GM18498 (cell line): ENCODE results near the gene GLB1L.
A peak's percentile ranks its signal among the peaks of the same experiment; 100 is the strongest.
"Not testable (repeated sequence)": the region's sequence is repeated elsewhere in the genome, so short reads cannot be mapped to it uniquely, and the experiment has no call there.

ENCODE experiments used
- ATAC-seq: cut with Tn5 transposase; IDR thresholded peaks from one replicate; pipeline ENCODE4 v1.9.1; 2021; ENCODE audit warnings: mild to moderate bottlenecking, moderate library complexity; ENCODE audit not compliant: unreplicated experiment

Gene GLB1L

DNA sequence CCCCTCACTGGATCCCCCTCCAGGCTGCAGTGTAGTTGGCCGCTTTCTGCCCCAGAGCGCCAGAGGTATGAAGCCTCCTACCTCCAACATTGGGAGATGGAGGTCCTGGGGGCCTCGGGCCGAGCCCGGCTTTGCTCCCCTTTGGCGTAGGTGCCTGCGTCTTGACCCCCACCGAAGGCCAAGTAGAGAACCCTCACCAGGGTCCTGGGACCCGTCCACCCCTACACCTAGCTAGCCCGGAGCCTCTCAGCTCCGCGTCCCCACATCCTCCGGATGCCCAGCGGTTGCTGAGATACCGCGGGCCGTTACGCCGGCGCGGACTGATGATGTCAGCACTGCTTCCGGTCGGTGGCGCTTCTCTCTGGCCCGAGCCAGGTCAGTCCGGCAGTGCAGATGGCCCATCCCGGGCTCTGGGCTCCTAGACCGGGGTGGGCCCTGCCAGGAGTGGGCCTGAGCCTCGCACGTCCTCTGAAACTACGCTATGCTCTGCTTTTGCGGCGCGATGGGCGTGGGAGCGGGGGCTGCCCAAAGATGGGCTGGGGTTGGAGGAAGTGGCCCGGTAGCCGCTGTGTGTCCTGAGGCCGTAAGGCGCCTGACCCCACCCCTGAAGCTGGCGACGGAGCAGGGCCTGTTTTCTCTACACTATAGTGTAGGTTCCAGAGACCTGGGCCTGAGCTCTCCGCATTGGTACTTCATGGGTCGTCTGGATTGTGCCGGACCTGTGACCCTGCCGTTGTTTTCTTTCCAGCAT, at the start of gene GLB1L, which contains the start of gene STK16:
Gene GLB1L, minus strand, starts transcription at position 297 of the 751 bp plus-strand sequence. CDS start 1,871 bp downstream, outside the sequence.
Gene STK16, plus strand, starts transcription at position 332 of the 751 bp plus-strand sequence. CDS start 521 bp downstream, outside the sequence.
- ATAC-seq: peak; percentile 72

DNA sequence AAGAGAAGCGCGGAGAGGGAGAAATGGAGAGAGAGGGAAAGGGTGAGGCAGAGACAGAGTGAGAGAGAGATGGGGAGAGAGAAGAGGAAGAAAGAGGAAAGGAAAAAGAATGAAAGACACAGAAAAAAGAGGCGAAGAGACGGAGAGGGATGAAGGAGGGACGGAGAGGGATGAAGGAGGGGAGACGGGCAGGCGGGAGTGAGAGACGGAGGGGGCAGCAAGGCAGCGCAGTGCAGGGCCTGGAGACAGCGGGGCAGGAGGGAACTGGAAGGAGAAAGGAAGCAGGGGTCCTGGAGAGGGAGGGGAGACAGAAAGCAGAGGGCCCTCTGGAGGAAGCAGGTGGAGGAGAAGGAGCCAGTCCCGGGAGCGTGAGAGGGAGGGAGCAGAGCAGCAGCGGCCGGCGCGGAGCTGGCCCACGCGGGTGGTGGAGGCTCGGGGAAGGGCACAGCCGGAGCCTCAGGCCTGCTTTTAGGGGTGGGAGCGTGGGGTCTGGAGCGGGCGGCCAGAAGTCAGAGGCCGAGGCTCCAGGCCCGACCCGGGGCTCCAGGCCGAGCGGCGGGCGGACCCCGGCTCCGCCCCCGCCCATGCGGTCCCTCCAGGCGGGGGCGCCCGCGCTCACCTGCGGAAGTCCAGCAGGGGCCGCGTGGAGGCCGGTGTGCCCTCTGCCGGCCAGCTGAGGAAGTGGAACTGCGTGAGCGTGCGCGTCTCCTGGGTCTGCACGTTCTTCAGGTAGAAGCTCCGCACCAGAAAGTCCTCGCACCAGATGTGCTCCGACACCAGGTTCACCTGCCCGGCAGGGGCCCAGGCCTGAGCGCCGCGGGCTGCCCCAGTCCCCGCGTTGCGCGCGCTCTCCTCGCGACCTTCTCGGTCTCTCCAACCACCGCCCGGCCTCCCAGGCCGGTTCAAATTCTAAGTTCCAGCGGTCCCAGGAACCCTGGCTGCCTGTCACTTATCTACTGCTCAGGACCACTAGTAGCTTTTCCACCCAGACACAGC, 49.4 kb upstream of the GLB1L start:
- peak; percentile 92 for ATAC-seq

DNA sequence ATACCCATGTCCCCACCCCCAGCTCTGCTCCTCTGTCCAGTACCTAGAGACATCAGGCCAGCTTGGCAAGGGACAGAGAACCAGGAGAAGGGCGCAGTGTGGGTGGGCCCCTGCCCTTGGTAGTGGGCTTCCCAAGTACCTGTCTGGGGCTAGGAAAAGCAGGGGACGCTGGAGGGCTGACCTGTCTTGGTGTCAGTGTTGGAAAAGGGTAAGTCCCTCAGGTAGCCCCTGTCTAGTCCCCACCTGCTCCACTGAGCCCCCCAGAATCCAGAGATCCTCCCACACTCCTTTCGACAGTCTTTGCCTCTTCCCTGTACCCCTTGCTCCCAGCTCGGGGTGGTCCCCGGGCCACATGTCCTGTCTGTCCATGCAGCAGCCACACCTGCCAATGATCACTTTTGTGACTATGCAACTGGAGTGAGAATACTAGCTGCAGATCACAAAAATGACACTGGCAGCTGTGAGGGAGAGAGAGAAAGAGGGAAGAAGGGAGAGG, 48.5 kb upstream of the GLB1L start:
- no peak for ATAC-seq

DNA sequence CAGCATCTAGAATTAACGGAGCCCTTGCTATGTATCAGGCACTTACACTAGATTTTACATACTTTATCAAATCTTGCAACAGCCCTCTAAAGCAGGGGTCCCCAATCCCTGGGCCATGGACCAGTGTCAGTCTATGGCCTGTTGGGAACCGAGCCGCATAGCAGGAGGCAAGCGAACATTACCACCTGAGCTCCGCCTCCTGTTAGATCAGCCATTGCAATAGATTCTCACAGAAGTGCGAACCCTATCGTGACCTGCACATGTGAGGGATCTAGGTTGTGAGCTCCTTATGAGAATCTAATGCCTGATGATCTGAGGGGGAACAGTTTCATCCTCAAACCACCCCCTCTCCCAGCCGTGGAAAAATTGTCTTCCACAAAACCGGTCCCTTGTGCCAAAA, 47.4 kb upstream of the GLB1L start:
- ATAC-seq: no peak

DNA sequence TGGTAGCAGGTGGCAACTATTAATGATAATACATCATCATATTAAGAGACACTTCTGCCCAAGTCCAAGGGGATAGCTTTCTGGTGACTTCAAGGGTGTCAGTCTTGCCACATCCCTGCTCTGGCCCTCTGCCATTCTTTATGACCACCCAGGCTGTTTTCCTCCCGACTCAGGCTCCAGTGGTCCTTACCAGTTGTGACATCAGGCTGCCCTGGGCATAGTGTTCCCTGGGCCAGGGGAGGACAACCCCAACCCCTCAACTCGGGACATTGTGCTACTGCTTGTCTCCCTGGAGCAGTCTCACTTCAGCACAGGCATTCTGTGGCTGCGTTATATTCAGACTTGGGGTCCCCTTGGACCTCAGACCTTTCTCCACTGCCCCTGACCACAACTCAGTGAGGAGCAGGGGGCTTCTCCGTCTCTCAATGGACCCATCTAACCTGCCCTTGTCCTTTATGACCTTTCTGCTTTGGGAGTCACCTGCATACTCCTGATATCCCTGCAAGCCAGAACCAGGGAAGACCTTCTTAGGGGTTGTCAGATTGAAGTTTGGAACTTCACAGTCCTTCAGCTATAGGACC, 46.8 kb upstream of the GLB1L start:
- no peak for ATAC-seq

DNA sequence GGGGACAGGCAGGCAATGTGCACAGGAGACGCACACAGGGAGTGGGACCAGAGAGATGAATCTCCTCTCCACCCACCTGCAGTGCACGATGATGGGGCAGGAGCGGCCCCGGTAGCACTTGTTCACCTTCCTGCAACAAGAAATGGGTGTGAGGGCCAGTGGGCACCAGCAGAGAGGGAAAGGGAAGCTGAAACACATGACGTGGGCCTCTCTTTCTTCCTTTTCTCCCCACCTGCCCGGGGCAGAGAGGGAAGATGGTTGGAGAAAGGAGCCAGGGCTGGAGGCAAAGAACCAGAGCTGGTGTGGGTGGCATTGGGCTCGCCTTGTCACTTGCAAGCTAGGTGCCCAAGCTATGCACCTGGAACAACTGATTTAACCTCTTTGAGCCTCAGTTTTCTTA, 46.1 kb upstream of the GLB1L start:
- ATAC-seq: no peak

DNA sequence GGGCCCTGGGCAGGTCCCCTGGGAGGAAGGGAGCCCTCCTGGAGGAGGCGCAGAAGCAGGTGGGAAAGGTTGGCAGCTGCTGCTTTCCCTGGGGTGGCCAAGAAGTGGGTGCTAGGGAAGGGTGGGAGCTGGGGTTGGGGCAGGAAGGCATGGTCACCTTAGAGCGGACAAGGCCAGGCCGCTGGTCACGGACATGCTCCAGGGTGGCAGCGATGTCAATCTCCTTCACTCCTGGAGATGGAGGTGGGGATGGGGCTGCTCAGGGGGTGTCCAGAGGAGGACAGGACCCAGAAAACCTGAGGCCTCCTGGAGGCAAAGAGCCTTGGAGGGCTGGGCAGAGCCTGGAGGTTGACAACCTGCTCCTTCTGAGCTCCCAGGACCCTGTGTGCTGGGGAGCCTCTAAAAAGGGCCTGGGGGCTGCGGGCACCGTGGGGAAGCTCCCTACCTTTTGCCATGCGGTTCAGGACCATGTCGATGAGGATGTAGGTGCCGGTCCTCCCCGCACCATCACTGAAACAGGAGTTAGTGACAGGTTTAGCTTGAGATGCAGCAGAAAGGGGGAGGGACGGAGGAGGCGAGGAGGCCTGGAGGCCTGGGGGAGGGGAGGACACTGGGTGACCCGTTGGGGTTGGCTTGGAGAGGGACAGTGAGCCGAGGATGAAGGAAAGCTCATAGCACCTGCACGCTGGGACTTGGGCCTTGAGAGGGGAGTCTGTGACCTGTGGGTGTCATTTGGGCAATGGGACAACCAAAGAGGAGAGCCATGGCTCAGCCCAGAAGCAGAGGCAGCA, 45.3 kb upstream of the GLB1L start:
- no peak for ATAC-seq

DNA sequence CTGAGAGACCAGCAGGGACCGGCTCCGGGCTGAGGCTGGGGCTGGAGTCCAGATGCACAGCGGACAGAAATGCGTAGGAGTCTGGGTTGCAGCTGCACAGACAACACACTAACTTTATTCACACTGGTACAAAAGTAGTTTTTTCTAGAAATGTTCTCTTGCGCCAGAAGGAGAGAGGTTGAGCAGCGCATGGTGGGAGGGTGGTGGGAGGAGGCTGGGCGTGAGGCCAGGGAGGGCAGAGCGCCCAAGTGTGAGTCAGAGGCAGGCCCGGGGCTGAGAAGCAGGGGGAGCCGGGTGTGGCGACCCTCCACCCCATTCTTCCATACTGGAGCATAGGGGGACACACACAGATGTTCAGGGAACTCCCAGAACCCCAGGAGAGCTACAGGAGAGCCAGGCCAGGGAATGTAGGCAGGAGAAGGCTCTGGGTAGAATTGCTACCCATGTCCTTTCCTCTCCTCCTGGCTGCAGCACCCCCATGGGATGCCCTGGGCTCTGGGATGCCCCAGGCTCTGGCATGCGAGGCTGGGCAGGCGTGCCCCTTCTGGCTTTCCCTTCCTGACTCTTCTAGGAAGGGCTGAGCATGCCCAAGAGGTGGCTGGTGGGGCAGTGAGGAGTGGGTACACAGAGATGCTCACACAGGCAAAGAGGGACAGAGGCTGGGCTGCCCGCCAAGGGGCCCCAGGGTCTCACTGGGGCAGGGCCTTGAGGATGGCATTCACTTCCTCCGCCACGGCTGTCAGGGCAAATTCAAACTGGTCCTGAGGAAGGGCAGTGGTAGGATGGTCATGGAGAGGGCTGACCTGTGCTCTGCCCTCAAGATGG, 44.5 kb upstream of the GLB1L start:
- no peak for ATAC-seq

DNA sequence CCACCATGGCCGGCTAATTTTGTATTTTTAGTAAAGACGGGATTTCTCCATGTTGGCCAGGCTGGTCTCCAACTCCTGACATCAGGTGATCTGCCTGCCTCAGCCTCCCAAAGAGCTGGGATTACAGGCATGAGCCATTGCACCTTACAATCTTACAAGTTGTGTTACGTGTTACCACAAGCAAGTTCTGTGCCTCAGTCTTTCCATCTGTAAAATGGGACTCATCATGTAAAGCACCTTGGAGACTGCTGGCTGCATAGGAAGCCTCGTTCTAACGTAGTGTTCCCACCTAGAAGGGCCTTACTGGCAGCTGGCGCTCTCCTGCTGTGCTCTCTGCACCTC, 43.9 kb upstream of the GLB1L start:
- ATAC-seq: no peak

DNA sequence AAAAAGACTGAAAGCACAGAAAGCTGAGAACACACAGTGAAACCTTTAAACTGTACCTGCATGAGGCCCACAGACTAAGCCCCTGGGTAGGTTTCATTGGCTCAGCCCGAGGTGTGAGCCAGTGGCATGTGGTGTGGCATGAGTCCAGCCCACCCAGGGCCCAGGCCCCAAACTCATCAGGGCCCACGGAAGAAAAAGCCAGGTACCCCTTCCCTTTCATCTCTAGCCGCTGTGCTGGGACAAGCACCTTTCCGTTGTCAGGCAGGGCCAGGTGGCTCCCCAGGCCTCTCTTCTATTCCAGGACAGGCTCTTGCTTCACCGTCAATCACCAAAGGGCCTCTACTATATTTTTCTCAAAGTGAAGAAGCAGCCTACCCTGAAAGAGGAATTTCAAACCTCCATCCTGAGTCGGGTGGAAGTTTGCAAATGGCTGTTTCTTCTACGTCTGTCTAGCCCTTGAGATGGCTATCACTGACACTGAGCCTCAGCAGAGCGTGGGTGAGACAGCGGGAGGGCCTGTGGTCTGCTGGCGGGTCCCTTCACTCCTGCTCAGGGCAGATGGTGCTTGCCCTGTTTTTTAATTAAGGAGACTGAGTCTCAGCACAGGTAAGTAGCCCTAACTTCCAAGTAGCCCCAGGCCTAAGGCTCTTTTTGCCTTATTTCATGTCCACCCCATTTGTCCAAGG, 42.5 kb upstream of the GLB1L start:
- no peak for ATAC-seq

DNA sequence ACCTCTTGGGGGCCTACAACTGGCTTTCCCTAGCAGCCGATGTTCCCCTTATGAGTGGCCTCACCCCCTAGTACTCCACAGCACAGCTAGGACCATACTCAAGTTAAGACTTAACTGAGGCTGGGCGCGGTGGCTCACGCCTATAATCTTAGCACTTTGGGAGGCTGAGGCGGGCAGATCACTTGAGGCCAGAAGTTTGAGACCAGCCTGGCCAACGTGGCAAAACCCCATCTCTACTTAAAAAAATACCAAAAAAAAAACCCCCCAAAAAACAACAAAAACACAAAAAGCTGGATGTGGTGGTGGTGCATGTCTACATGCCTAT, 41.8 kb upstream of the GLB1L start:
- ATAC-seq: not testable (repeated sequence)

DNA sequence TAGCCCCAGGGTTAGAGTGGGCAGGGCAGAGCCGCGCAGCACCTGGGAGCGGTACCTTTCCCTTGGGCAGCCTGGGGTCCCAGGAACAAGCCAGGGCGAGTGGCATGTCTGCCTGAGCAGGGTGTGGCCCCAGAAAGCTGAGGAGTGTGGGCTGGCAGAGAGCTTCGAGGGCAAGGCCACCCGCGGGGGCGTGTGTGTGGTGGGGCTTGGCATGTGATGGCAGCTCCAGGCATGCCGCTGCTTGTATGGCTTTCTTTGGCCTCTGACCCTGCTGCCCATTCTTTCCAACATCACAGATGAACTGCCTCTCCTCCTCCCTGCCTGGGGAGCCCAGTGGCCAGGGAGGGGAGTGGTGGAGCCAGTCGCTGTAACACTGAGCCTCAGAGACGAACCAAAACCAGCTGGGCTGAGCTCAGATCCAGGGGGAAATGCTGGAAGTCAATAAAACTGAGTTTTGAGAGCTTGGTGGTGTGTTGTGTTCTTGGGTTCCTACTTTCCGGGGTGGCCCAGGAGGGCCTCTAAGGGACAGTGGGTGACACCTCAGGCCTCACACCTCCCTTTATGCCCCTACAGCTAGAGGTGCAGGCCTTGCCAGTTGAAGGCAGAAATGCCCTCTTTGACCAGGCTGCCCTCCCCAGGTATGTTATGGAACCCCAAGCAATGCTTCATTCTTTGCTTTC, 41.3 kb upstream of the GLB1L start:
- ATAC-seq: no peak

DNA sequence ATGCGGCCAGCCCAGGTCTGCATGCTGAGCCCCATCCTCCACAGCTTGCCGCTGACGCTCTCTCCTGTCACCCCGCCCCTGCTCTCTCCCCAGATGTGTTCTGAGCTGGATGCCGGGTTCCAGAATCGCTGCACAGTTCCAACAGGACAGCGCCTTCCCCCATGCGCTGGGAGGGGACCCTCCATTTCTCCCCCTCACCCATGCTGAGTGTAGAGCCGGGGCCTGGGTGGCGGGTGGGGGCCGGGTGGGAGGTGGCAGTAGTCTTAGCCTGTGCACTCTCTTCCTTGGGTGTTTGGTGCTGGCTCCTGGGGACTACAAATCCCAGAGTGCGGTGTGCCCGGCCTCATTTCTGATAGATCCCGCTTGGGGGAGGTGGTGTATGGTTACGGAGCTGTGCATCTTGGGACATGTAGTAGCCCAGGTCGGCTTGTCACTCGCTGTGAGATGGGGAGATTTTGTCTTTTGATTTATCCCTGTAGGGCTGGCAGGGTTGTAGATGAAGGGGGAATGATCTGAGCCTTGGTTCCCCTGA, 40.7 kb upstream of the GLB1L start:
- no peak for ATAC-seq

DNA sequence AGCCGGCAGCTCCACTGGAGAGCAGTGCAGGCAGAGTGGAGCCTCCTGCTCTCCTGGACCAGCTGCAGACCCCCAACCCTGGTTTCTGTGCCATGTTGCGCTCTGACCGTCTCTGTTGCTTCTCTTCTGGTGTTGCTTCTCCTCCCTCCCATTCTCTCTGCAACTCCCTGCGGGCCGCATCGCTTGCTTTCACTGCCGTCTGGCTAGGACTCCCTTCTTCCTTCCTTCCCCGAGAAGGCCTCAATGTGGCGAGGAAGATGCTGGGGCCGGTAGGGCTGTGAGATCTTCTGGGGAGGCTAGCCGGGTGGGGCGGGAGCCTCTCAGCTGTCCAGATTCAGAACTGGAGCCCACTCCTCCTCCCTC, 40.1 kb upstream of the GLB1L start:
- no peak for ATAC-seq

DNA sequence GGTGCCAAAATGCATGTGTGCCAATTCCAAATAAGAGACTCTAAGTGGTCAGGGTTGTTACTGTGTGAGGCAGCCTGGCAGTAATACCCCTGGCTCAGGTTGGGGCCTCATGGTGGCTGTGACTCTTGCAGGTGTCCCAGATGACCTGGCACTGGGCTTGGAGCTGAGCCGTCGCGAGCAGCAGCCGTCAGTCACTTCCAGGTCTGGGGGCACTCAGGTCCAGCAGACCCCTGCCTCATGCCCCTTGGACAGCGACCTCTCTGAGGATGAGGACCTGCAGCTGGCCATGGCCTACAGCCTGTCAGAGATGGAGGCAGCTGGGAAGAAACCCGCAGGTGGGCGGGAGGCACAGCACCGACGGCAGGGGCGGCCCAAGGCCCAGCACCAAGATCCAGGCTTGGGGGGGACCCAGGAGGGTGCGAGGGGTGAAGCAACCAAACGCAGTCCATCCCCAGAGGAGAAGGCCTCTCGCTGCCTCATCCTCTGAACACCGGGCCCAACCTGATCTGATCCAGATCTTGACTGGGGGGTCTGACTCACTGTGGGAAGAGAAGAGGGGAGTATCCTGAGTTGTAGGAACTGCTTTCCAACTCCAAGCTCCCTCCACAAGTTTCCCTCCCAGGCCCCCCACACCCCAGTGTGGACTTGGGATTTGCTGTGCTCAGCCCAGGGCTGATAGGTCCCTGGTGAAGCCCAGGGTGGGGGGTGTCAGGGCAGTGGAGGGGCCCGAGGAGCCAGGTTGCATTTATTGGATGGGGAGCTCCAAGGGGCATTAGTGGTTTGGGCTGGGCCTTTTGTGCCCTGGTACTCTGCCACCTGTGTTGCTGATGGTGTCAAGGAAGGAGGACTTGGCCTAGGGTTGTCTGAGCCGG, 39.5 kb upstream of the GLB1L start:
- no peak for ATAC-seq

DNA sequence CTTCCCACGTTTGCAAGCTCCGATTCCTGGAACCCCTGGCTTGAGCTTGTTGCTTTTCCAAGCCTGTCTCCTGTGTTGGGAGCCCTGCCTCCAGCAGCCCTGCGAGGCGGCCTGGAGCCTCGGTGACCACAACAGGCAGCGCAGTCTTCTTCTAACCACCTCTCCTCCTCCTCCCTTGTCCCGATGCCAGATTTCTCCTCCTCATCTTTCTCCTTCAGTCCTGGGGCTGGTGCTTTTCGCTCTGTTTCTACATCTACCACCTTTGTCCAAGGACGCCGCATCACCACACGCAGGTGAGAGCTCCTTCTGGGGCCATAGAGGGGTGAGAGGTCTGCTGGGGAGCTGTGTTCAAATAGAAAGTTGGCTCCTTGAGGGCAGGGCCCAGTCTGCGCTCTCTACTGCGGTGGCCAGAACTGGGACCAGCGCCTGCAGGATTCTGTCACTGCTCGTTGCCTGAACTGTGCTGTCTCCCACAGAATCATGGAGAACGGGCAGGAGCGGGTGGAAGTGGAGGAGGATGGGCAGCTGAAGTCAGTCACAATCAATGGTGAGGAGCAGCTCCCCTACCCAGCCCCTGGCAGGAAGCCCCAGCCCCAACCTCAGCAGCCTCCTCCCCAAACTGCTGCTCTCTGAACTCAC, 37.8 kb upstream of the GLB1L start:
- ATAC-seq: no peak

DNA sequence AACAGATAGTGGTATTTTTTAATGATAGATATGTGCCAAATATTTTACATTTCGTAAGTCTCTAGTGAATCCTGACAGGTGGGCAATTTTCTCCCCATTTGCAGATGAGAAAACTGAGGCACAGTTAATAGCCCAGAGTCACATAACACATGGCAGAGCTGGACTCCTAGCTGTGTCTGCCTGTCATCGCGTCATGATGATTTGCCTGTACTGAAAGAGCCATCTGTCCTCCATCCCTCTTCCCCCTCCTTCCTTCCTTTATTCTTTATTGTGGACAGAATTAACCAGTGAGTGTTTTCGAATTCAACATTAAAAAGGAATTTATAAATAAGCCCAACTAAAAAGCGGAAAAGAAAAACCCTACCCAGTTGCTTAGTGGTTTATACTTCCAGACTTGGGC, 37.1 kb upstream of the GLB1L start:
- ATAC-seq: no peak
